HFFc6 (cell line): ENCODE measurements around the gene PRICKLE2. TPM values are rescaled to one million over a fixed set of nuclear protein-coding genes. Genes with fewer than 3 reads are reported as not detected.

Experiments used
- DNase-seq: peaks from one replicate; pipeline ENCODE4 v3.0.0-alpha.2; 2018
- H3K27ac Mint-ChIP-seq: 2 replicates; pipeline ENCODE4 v1.8.0; 2020; ENCODE audit warnings: mild to moderate bottlenecking, mixed read lengths
- H3K27me3 Mint-ChIP-seq: 2 replicates; pipeline ENCODE4 v1.8.0; 2021; ENCODE audit warnings: mild to moderate bottlenecking, moderate library complexity, mixed read lengths; ENCODE audit not compliant: insufficient read depth
- H3K36me3 Mint-ChIP-seq: 2 replicates; pipeline ENCODE4 v1.8.0; 2021; ENCODE audit warnings: low read depth, mixed read lengths
- H3K4me1 Mint-ChIP-seq: 2 replicates; pipeline ENCODE4 v1.8.0; 2020; ENCODE audit warnings: low read depth, mixed read lengths
- H3K4me3 Mint-ChIP-seq: 2 replicates; pipeline ENCODE4 v1.8.0; 2020; ENCODE audit warnings: mild to moderate bottlenecking, moderate library complexity, mixed read lengths
- H3K9me3 Mint-ChIP-seq: 2 replicates; pipeline ENCODE4 v1.8.0; 2020; ENCODE audit warnings: mild to moderate bottlenecking, mixed read lengths
- total RNA-seq, 6 experiments: library from RNA; stranded (reverse); fragmentation: NEBNext Ultra II Directional; extraction: Animal tissue kit (Norgen Biotek cat#: 25700); gene quantifications; 2 replicates in 1 of 6; 3 replicates in 5 of 6; pipeline ENCODE4 v1.2.3, GENCODE V29; 2021
- TF ChIP-seq, protein P1 (sequence below): fragments of 200-600 bp; sonication (generic); IDR thresholded peaks from 2 replicates; pipeline ENCODE4 v1.5.0; 2021; ENCODE audit warnings: antibody characterized with exemption, mild to moderate bottlenecking

The PRICKLE2 gene
- total RNA-seq, 6 experiments from 2014 or later = 14.0 to 21.7 (median 18.4) TPM

DNA sequence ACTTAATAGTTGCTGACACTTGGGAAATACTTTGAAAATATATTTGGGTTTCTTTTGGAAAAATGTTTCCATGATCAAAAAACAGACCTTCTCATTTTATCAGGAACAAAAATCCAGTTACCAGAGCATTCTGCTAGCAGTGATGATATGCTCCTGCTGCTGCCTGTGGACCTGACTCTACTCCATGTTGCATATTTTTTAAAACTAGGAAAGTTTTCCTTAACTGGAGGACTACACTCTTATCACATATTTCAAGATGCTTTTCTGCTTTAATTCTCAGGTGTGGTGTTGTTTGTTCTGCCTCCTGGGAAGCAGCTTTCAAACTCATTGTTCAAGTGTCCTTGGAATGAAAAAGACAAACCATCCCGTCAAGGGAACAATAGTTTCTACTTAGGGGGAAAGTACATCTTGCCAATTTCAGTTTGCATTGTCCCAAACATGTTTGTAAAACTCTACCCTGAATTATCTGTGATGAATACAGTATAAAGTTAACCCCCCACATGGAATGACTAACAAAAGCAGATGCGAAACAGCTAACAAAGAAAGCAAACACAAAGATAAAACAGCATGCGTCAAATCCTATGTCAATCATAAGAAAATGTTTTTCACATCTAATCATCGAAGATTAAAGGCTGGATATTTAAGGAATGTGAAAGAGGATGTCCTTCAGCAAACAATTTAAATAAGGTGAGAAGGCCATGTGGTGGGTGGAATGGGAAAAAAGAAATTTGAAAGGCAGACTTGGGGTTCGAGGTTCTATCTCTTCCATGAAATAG is 161.9 kb downstream of the PRICKLE2 start:
- H3K27me3 Mint-ChIP-seq = peaks cover 2% of the 10 kb centered on the region
- no peaks in the 10 kb centered on the region for H3K36me3 Mint-ChIP-seq
- H3K4me1 Mint-ChIP-seq = peaks cover 18% of the 10 kb centered on the region
- no peak overlapping the region for H3K27ac Mint-ChIP-seq
- DNase-seq = no peak
- H3K4me3 Mint-ChIP-seq = no peak overlapping the region
- TF ChIP-seq, protein P1, sequence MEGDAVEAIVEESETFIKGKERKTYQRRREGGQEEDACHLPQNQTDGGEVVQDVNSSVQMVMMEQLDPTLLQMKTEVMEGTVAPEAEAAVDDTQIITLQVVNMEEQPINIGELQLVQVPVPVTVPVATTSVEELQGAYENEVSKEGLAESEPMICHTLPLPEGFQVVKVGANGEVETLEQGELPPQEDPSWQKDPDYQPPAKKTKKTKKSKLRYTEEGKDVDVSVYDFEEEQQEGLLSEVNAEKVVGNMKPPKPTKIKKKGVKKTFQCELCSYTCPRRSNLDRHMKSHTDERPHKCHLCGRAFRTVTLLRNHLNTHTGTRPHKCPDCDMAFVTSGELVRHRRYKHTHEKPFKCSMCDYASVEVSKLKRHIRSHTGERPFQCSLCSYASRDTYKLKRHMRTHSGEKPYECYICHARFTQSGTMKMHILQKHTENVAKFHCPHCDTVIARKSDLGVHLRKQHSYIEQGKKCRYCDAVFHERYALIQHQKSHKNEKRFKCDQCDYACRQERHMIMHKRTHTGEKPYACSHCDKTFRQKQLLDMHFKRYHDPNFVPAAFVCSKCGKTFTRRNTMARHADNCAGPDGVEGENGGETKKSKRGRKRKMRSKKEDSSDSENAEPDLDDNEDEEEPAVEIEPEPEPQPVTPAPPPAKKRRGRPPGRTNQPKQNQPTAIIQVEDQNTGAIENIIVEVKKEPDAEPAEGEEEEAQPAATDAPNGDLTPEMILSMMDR = no peak
- H3K9me3 Mint-ChIP-seq = no peaks in the 10 kb centered on the region

DNA sequence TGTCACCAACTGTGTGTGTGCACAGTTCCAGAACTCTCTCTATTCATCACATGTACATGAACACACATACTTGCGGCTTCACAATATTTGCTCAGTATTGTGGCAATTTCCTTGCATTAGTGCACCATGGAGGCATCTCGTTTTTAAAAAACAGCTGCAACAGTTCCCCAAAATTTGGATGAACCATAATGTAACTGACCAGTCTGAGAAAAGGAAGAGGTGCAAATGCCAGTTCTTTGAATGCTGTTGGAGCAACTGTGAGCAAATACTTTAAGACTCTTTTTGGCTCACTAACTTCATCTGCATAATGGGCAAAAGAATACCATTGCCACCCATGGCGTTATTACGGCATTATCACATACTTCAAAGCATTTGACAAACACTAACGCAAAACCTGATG is 163.6 kb downstream of the PRICKLE2 start:
- no peaks in the 10 kb centered on the region for H3K9me3 Mint-ChIP-seq

DNA sequence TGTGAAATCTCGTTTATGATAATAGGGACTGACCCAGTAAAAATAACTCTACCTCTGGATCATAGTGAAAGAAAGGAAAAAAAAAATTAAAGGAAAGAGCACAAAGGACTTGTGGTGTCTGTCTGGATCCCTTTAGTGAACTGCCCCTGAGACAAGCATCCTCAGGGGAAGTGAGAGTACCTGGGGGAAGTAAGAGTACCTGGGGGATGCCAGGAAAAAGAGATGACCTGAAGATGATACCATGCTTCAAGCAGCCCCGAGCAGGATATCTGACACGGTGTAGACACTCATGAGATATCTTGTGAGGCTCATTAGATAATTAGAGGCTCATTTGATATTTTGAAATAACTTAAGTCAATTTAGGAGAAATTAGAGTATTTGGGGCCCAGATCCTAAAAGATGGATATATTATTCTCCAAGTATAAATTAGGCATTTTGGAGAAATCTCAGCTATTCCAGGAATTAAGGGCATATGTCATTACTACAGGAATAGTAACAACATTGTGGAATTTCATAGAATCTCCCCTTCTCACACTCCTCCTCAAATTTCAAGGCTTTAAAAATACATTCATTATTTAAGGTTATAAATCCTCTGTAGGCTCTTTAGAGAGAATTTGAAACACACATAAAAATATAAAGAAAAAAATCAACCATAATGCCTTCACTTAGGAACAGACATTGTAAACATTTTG is 165.6 kb downstream of the PRICKLE2 start:
- H3K27me3 Mint-ChIP-seq = no peaks in the 10 kb centered on the region
- peaks cover 24% of the 10 kb centered on the region for H3K4me1 Mint-ChIP-seq
- no peak overlapping the region for H3K27ac Mint-ChIP-seq
- TF ChIP-seq, protein P1 = no peak
- H3K9me3 Mint-ChIP-seq = no peaks in the 10 kb centered on the region
- no peak for DNase-seq
- no peak overlapping the region for H3K4me3 Mint-ChIP-seq
- H3K36me3 Mint-ChIP-seq = no peaks in the 10 kb centered on the region

More for the DNA sequence above, 163.6 kb downstream of the PRICKLE2 start:
- TF ChIP-seq, protein P1 = no peak
- no peak overlapping the region for H3K4me3 Mint-ChIP-seq
- peaks cover 2% of the 10 kb centered on the region; the same call in 1 of the 2 replicates for H3K27me3 Mint-ChIP-seq
- H3K4me1 Mint-ChIP-seq = peaks cover 15% of the 10 kb centered on the region
- no peak overlapping the region for H3K27ac Mint-ChIP-seq
- H3K36me3 Mint-ChIP-seq = no peaks in the 10 kb centered on the region
- DNase-seq = no peak

DNA sequence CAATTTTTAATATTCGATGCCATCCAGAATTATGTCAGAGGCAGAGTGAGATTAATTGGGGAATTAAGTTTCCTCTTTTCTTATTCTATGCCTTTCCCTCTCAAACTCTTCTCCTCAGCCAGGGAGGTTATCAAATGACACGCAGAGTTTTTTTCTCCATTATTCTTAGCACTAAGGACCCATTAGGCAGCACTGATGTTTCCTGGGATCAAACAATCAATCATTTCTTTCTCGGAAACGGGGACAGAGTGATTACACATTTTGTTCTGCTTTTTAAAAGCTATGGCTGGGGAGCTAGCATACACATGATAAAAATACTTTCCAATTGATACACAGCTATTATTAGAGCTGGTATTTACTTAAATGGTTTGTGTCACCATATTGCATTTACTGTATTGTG is 166.7 kb downstream of the PRICKLE2 start:
- TF ChIP-seq, protein P1 = no peak
- peaks cover 29% of the 10 kb centered on the region for H3K4me1 Mint-ChIP-seq

DNA sequence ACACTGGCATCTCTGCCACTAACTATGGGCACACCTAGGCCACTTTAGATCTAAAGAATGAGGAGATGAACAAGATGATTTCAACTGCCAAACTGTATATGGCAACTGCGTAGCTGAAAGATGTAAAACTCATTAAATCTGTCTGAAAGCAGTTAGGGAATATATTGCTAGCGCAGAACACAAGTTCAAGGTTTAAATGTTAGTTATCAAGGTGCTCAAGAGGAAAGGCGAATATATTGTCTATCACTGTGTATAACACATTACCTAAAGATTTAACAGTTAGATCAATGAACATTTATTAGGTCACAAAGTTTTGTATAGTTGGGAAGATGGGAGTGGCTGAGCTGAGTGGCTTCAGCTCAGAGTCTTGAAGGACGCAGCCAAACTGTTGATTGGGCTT is 168.0 kb downstream of the PRICKLE2 start:
- TF ChIP-seq, protein P1 = no peak
- H3K36me3 Mint-ChIP-seq = no peaks in the 10 kb centered on the region
- H3K27ac Mint-ChIP-seq = no peak overlapping the region
- H3K27me3 Mint-ChIP-seq = no peaks in the 10 kb centered on the region
- no peaks in the 10 kb centered on the region for H3K9me3 Mint-ChIP-seq
- no peak overlapping the region for H3K4me3 Mint-ChIP-seq
- H3K4me1 Mint-ChIP-seq = peaks cover 29% of the 10 kb centered on the region
- DNase-seq = no peak

More for the DNA sequence above, 166.7 kb downstream of the PRICKLE2 start:
- Mint-ChIP-seq H3K4me3 (no peak overlapping the region), H3K9me3 (no peaks in the 10 kb centered on the region), H3K36me3 (no peaks in the 10 kb centered on the region), H3K27ac (no peak overlapping the region), H3K27me3 (no peaks in the 10 kb centered on the region)
- DNase-seq = no peak
